ENCODE results near the gene SMC1A. TPM values are rescaled to one million over a fixed set of nuclear protein-coding genes. Genes with fewer than 3 reads are reported as not detected.

SMC1A gene
- total RNA-seq, 1 experiment from 2014 or later, result 100 TPM

- no peak for DNase-seq
- Mint-ChIP-seq H3K4me1 (peaks cover 0 to 3% of the 10 kb centered on the region in 2 experiments; a peak in 3 of 4 replicates), H3K9me3 (peaks cover 69 to 71% of the 10 kb centered on the region in 2 experiments), H3K36me3 (ENCODE audit: insufficient read depth in 1 of 3, low read depth in 3 of 3) (peaks cover 3 to 5% (median 4%) of the 10 kb centered on the region in 3 experiments; a peak in 5 of 7 replicates), H3K27ac (no peak overlapping the region; a peak in 1 of 7 replicates), H3K4me3 (no peak overlapping the region), H3K27me3 (ENCODE audit: low read depth) (peaks cover 1% of the 10 kb centered on the region; the same call in 1 of the 2 replicates)
- no peak overlapping the region for H3K9ac ChIP-seq (ENCODE audit: extremely low read depth, insufficient read length, low read length)
- no peaks in the 10 kb centered on the region for H3K27me3 ChIP-seq (ENCODE audit: insufficient read depth, low read length)
- H3K18ac ChIP-seq (ENCODE audit: insufficient read length, low read depth, low read length), result no peak overlapping the region
- no peak overlapping the region for H4K5ac ChIP-seq (ENCODE audit: insufficient read length, low read depth, low read length)
- no peak overlapping the region for H2BK15ac ChIP-seq (ENCODE audit: low read depth, low read length)
- no peak overlapping the region for H3T11ph ChIP-seq (ENCODE audit: low read length)
- H3K23ac ChIP-seq (ENCODE audit: insufficient read length, low read depth, low read length), result no peak overlapping the region
- no peak overlapping the region for H3K4me2 ChIP-seq (ENCODE audit: insufficient read depth, insufficient read length, low read length)
- H3K79me2 ChIP-seq (ENCODE audit: insufficient read depth, low read length), result no peaks in the 10 kb centered on the region
- H4K20me1 ChIP-seq (ENCODE audit: control insufficient read depth, insufficient read depth, insufficient read length), result no peaks in the 10 kb centered on the region
- no peaks in the 10 kb centered on the region for H3K79me1 ChIP-seq (ENCODE audit: insufficient read depth, low read depth, low read length, poor library complexity, severe bottlenecking)
- H2AFZ ChIP-seq (ENCODE audit: low read length), result no peak overlapping the region
- no peaks in the 10 kb centered on the region for H3K23me2 ChIP-seq (ENCODE audit: insufficient read length, low read depth, low read length, poor library complexity, severe bottlenecking)
- WGBS (ENCODE audit: extremely low coverage, insufficient read length, low lambda C conversion rate), result no CpG with 5 or more reads among the region's 2 CpGs
- H3K14ac ChIP-seq (ENCODE audit: insufficient read depth, low read length), result no peak overlapping the region
- no peaks in the 10 kb centered on the region for H3K4me1 ChIP-seq (ENCODE audit: insufficient read depth, low read length)
- TF ChIP-seq CTCF (conservative IDR thresholded peaks at IDR 0.05), result no peak
- no peak overlapping the region for H3K56ac ChIP-seq (ENCODE audit: insufficient read length, low read depth, low read length)
- H3K4ac ChIP-seq (ENCODE audit: low read depth, low read length), result no peak overlapping the region
- no peak overlapping the region for H4K8ac ChIP-seq (replicated peaks; ENCODE audit: insufficient read length, low read depth, low read length)
- H4K91ac ChIP-seq (ENCODE audit: insufficient read length, low read depth, low read length), result no peak overlapping the region
- no peak overlapping the region for H2BK5ac ChIP-seq (ENCODE audit: insufficient read length, low read length)
- H3K9me3 ChIP-seq (ENCODE audit: control insufficient read depth, low read depth, low read length), result peaks cover 4% of the 10 kb centered on the region
- no peak overlapping the region for H2BK20ac ChIP-seq (ENCODE audit: low read depth, low read length, poor library complexity, severe bottlenecking)
- no peak overlapping the region for H2BK120ac ChIP-seq (ENCODE audit: low read depth, low read length, poor library complexity, severe bottlenecking)
- H2AK5ac ChIP-seq (ENCODE audit: insufficient read length, low read length), result no peak overlapping the region
- no peak overlapping the region for H2BK12ac ChIP-seq (ENCODE audit: insufficient read length, low read depth, low read length)
- no peak overlapping the region for H3K27ac ChIP-seq (ENCODE audit: insufficient read length, low read depth, low read length)
Observed at GRCh38 chrX:53362449-53362848, 60.0 kb downstream of the SMC1A start.
